Right hindlimb (tissue), 1 donor: ENCODE measurements around the gene FEZ2.

Source experiments
- DNase-seq: peaks from one replicate; pipeline ENCODE4 v3.0.0-alpha.2; 2018

FEZ2 gene

GRCh38 chr2:36586672-36587071 lies 11.3 kb downstream of the FEZ2 start:
- DNase-seq: no peak

- no peak for DNase-seq
Measured at GRCh38 chr2:36584148-36584794, 13.7 kb downstream of the FEZ2 start.

DNA sequence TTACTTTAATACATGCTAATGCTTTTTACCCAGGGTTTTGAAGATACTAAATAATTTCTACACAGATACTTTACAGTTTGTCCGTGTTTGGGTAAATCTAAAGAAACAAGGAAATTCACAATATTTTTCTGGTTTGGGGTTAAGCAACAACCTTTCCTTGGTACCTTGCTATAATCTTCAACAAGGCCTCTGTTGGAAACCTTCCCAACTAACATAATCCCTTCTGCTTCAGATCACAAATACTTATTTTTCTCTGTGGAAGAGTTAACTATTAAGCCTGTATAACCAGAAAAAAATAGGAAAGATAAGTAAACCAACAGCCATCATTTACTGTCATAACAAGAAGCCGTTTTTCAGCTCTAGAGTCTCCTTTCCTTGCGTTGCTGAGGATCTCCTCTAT lies 15.0 kb downstream of the FEZ2 start:
- no peak for DNase-seq

GRCh38 chr2:36582538-36582937 lies 15.4 kb downstream of the FEZ2 start:
- DNase-seq: no peak

DNA sequence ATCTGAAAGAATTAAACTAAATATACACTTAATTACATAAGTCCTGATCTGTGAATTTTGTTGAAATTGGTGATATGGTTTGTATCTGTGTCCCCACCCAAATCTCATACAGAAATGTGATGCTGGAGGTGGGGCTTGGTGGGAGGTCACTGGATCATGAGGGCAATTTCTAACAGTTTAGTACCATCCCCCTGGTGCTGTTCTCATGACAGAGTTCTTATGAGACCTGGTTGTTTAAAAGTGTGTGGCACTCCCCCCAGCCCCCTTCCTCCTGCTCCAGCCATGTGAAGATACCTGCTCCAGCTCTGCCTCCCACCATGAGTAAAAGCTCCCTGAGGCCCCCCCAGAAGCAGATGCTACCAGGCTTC lies 18.7 kb downstream of the FEZ2 start:
- no peak for DNase-seq

- no peak for DNase-seq
Measured at GRCh38 chr2:36578343-36579296, 19.3 kb downstream of the FEZ2 start.

DNA sequence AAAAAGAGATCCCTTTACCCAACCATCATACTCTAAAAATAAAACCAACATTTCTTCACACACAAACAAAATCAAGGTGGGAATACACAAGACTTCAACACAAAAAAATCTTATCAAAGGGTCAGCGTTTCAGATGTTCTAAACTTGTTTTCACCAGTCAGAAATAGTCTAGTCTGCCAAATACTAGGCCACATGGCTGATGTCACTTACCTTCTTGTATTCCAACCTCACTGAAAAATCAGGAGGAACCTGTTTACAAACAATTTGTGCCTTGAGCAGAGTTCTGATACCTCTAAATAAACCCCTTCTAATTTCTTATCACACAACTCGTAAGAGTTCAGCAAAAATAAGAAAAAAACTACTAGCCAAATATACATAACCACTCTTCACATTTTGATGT lies 20.1 kb downstream of the FEZ2 start:
- DNase-seq: no peak

DNA sequence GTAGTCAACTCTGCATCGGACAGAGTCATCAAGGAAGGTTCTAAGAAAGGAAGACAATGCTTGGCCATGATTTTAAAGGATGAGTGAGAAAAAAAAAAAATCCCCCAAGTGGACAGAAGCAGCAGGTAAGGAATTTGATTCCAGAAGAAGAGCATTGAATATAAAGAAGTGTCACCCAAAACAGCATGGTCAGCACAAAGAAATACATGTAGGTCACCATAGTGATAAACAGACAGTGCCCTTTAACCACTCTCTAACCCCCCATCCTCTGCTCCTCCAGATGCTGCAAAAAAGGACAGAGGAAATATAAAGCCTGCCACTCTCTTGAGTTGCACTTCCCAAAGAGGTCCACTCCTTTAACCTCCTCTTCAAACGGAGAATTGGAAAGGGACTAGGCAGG lies 23.4 kb downstream of the FEZ2 start:
- DNase-seq: no peak

DNA sequence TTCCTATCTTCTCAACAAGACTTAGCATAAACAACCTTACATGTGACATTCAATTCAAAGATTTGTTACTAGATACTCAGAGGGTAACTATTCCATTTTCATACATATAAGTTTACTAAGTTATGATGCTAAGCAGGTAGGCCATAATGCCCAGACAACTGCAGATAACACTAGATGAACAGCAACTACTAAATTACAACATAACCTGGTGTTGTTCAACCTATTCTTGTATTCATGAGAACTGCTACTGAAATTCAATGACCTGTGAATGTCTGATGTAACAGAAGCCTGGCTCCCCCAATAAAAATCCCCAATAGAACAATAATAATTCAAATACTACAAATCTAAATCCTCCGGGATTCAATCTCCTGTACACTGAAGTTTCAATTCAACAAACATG lies 24.8 kb downstream of the FEZ2 start:
- no peak for DNase-seq

DNA sequence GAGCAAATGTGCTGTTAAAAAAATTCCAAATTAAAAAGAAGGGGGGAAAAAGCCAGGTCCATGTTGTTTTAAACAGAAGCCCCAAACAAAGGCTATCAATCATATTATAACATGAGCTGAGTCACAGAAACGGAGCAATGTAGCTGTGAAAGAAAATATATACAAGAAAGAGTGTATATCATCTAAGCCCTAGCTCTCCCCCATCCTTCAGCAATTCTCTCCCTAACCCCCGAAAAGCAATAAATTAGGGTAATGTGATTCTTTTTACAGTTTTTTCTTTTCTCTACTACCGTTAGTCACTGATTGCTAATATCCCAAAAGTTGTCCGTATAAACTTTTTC lies 25.3 kb downstream of the FEZ2 start:
- no peak for DNase-seq

- DNase-seq: no peak
Measured at GRCh38 chr2:36572054-36572718, 25.8 kb downstream of the FEZ2 start.

- no peak for DNase-seq
Measured at GRCh38 chr2:36570416-36570815, 27.6 kb downstream of the FEZ2 start.

- no peak for DNase-seq
Measured at GRCh38 chr2:36569267-36569856, 28.6 kb downstream of the FEZ2 start.

DNA sequence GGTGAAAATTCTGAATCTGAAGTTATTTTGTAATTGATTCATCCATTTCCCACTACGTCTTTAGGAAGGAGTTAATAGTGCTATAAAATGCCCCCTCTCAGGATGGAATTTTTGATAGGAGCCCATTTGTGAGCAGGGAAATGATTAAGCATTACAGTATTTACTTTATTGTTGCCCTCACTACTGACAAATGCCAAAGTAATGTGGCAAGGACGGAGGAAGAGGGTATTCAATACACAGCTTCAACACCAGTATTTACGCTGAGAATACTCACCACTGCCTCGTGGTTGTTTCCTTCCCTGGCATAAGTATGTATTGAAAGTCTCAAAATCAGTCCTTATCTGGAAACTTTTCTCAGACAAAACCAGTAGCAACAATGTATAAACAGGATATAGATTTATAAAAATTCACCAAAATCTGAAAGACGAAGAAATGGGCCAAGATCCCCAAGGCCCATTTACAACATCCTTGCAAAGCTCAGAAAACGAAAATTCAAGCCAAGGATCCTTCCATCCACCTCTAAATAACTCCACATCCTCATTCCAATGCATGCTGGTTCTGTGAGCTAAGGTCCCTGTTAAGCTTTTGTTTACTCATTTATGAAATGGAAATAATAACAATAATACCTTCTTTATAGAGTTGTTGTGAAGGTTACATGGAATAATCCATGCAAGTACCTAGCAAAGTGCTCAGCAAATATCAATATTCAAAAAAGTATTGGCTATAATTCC lies 29.3 kb downstream of the FEZ2 start:
- DNase-seq: no peak

- no peak for DNase-seq
Measured at GRCh38 chr2:36567711-36568408, 30.1 kb downstream of the FEZ2 start.

DNA sequence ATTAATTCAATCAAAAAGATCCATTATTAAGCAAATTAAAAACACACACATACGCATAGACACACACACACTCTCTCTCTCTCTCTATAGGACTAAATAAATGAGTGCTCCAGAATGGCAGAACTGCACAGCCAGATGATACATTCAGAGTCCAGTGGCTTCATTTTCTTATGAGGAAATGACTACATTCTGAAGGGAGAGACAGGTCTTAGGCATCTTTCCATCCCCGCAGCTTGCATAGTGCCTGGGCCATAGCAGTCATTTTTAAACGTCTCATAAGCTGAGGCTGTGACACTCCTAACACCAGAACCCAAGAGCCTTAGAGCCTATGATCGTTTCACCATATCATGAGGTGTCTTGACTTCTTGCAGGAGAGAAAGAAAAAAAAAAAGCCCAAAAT lies 31.1 kb downstream of the FEZ2 start:
- no peak for DNase-seq

GRCh38 chr2:36565712-36566111 lies 32.3 kb downstream of the FEZ2 start:
- DNase-seq: no peak

- no peak for DNase-seq
Measured at GRCh38 chr2:36564377-36564930, 33.5 kb downstream of the FEZ2 start.

DNA sequence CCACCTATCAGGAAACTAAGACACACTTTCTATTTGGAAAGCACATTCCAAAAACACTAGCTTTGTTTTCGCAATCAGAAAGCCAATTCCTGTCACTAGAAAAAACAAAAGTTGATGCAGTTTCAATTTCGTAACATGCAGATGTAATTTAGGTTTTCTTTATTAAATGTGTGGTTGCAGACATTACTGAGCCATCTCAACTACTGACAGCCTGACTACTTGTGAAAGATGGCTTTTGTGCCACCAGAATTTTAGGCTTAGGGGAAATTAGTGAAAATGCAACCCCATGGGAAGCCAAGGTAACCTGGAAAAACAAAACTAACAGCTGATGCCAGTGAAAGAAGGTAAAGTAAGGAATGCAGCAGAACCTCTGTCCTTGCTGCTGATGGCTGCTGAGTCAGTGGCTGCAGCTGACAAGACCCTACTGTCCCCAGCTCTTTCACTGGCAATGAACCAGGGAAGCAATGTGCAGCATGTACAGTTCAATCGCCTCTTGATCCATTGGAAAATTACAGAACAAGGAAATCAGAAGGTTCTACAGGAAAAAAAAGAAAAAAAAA lies 34.9 kb downstream of the FEZ2 start:
- no peak for DNase-seq

- no peak for DNase-seq
Measured at GRCh38 chr2:36562240-36562639, 35.7 kb downstream of the FEZ2 start.

DNA sequence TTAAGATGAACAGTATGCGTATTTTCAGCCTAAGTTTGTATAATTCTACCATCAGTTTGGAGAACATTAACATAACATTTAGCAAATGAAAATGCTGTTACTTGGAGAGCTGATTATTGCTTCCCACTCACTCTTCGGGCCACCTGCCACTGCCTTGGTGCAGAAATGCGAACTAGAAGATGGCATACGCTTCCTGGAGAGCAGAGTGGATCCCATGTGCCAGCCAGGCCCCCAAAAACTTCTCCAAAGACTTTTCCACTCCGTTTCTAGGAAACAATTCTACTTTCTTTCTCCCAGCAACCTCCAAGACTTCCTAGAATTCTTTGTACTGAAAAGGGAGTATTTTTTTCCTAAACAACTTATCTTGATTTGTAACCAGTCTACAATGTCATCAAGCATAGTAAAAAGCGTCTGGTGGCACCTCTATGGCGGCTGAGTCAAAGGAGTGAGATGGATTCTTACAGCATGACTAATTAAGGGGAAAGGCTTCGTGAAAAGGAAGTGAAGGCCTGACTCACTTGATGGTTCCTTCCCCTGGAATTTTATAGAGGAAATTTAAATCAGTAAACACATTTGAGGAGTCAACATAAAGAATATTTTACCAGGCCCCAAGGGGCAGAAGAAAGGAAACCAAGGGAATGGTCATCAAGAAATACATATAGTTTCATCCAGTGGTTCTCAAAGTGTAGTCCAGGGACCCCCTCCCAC lies 36.6 kb downstream of the FEZ2 start:
- DNase-seq: no peak
